Endothelial cell of umbilical vein (primary cell): ENCODE data around the gene ZMIZ1.

Source experiments
- POLR2A ChIP-seq: IDR thresholded peaks from 2 replicates; pipeline ENCODE4 v1.6.1; 2012; ENCODE audit warnings: low read depth, mild to moderate bottlenecking, control low read depth, low read length
- POLR2AphosphoS5 ChIP-seq: IDR thresholded peaks from 2 replicates; pipeline ENCODE4 v1.6.1; 2012; ENCODE audit warnings: low read depth, mild to moderate bottlenecking, control low read depth, low read length, moderate library complexity; ENCODE audit not compliant: insufficient read depth
- TF ChIP-seq, protein P1 (sequence below), 2 donors: IDR thresholded peaks; 1 replicate in 1 of 2; 2 replicates in 1 of 2; pipeline ENCODE4 v1.5.1; 2011; ENCODE audit warnings: low read length in 2 of 2, mild to moderate bottlenecking in 2 of 2, moderate library complexity in 2 of 2, control low read depth in 1 of 2, inconsistent platforms in 1 of 2, low read depth in 1 of 2; ENCODE audit not compliant: insufficient read depth in 1 of 2; ENCODE audit errors: extremely low read depth in 1 of 2
- TF ChIP-seq, protein P2 (sequence below): IDR thresholded peaks from 2 replicates; pipeline ENCODE4 v1.6.1; 2011; ENCODE audit not compliant: insufficient read depth, insufficient read length

DNA sequence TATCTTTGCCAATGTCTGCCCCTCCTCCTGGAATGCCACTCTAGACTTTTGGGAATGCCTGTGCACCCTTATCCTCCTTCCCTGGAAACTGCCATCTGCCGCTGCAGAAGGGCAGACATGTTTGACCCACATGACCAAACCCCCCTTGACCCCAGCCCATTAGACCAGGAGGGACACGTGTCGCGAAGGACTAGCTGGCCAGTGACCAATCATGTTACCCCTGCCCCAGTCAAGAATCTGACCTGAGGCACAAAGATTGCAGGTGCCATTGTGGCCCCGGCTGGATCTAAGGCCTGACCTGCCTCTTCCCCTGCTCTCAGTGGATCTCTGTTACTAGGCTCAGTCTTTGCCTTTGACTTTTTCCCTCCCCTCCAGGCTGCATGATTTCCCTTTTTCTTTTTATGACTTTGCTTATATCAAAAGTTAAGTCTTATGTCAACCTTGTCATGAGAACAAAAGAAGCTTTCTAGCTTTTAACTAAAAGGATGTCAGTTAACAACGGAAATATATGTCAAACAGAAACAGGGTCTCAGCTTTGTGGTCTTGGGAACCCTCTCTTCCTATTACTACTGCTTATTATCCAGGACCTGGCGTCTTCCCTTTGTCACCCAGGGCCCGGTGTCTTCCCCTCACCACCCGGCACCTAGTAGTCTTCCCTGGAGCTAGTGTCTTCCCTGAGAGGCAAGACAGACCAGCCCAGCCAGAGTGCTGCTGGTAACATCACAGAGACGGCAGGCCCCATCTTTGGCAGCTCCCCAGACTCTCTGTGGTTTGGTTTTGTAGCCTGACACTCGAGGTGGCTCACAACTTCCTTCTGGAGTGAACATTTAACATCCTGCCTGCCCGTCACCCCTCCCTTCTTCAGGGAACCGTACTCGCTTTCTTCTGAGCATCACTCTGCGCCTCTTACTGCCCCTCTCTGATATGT is 254.1 kb downstream of the ZMIZ1 start:
- TF ChIP-seq, protein P1, sequence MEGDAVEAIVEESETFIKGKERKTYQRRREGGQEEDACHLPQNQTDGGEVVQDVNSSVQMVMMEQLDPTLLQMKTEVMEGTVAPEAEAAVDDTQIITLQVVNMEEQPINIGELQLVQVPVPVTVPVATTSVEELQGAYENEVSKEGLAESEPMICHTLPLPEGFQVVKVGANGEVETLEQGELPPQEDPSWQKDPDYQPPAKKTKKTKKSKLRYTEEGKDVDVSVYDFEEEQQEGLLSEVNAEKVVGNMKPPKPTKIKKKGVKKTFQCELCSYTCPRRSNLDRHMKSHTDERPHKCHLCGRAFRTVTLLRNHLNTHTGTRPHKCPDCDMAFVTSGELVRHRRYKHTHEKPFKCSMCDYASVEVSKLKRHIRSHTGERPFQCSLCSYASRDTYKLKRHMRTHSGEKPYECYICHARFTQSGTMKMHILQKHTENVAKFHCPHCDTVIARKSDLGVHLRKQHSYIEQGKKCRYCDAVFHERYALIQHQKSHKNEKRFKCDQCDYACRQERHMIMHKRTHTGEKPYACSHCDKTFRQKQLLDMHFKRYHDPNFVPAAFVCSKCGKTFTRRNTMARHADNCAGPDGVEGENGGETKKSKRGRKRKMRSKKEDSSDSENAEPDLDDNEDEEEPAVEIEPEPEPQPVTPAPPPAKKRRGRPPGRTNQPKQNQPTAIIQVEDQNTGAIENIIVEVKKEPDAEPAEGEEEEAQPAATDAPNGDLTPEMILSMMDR (IDR thresholded peaks at IDR 0.05; ENCODE audit: extremely low read depth in 1 of 2, insufficient read depth in 1 of 2, low read depth in 1 of 2, low read length in 2 of 2) = no peak
- TF ChIP-seq, protein P2, sequence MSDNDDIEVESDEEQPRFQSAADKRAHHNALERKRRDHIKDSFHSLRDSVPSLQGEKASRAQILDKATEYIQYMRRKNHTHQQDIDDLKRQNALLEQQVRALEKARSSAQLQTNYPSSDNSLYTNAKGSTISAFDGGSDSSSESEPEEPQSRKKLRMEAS = no peak
- TF ChIP-seq POLR2A = no peak
- TF ChIP-seq POLR2AphosphoS5 = no peak
